Stimulated activated CD4-positive, alpha-beta T cell treated with anti-CD3 and anti-CD28 coated beads, Interleukin-1b, Interleukin-23, amount 100 ng/mL, for 4 hours (primary cell): ENCODE results near the gene ZNF695.
A peak's percentile ranks its signal among the peaks of the same experiment; 100 is the strongest.
"Not testable (repeated sequence)": the region's sequence is repeated elsewhere in the genome, so short reads cannot be mapped to it uniquely, and the experiment has no call there.

ENCODE experiments used
- DNase-seq, 2 donors: peaks; one replicate each; pipeline ENCODE4 v3.0.0-alpha.2; 2020; ENCODE audit warnings: low read depth in 2 of 2

Gene ZNF695

DNA sequence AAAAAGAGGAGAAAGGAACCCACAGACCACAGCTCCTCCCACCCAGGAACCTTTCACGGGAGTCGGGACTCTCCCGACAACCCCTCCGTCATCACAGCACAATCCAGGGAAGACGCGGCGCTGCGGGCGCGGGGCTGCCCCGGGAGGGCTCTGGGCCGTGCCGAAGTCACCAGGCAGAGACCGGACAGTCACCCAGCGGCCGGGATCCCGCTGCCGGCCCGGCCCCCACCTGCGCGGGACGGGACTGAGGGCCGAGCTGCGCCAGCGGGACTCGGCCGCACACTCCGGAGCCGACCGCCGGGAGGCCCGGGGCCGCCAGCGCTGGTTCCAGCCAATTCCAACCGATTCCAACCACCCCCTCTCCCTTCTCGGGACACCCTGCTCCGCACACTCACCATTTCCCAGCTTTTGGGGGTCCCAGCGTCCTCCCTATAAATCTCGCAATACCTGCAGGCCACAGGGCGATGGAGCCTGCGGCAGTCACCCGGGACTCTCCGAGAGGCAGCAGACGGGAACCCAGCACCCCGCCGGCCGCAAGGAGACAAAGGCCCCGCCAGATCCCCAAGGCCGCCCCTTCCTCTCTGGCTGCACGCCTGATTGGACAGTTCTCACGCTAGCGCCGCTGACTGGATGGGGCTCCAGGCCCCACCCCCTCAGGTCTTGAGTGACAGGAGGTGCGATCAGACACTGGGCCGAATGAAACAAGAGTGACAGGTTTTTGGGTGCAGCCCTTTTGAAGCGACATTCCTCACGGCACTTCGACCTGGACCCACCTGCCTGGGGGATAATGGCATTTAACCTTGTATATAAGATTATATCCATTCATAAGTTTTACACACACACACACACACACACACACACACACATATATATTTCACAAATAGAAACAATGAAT, at the start of gene ZNF695:
Gene ZNF695 (minus strand): TSS at position 547 of the 895 bp plus-strand sequence. CDS start 149 bp downstream, at position 398.
- DNase-seq = peak in 1 of 2 donors; percentile 22

DNA sequence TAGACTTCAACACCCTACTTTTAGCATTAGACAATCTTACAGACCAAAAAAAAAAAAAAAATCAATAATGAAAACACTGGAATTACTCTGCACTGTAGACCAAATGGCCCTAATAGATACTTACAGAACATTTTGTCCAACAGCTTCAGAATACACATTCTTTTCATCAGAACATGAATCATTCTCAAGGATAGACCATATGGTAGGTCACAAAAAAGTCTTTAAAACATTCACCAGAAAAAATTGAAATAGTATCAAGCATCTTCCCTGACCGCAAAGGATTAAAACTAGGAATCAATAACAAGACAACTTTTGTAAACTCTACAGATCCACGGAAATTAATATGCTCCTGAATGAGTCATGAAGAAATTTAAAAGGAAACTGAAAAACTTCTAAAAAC, 48.2 kb upstream of the ZNF695 start:
- DNase-seq = no peak

DNA sequence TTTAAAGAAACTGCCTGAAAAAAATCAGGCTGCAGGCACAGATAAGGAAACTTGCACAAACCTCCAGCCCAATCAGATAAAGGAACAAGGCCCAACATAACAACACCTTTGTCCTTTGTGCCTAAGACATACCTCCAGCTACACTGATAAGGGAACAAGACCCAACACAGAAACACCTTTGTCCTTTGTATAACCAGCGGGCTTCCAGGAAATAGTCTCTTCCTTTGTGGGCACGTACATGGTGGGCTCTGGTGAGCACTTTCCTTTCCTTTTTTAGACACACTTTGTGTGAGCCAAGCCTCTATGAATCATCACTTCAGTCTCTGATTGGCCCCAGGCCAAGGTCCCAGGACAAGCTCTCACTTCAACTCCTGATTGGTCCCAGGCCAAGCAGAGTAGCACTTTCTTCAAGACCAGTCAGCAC, 47.1 kb upstream of the ZNF695 start:
- no peak for DNase-seq

DNA sequence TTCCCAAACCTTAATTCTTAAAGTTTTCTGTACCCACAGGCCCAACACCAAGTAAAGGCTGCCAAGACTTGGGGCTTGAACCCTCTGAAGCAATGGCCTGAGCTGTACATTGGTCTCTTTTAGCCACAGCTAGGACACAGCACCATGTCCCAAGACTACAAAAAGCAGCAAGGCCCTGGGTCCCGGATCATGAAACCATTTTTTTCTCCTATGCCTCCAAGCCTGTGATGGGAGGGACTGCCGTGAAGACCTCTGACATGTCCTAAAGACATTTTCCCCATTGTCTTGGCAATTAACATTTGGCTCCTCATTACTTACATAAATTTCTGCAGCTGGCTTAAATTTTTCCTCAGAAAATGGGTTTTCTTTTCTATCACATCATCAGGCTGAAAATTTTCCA, 39.8 kb upstream of the ZNF695 start:
- DNase-seq = no peak

DNA sequence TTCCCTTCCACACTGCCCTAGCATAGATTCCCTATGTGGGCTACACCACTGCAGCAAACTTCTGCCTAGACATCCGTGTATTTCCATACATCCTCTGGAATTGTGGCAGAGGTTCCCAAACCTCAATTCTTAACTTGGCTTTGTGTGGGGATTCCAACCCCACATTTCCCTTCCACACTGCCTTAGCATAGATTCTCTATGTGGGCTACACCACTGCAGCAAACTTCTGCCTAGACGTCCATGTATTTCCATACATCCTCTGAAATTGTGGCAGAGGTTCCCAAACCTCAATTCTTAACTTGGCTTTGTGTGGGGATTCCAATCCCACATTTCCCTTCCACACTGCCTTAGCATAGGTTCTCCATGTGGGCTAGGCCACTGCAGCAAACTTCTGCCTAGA, 39.4 kb upstream of the ZNF695 start:
- no peak for DNase-seq

DNA sequence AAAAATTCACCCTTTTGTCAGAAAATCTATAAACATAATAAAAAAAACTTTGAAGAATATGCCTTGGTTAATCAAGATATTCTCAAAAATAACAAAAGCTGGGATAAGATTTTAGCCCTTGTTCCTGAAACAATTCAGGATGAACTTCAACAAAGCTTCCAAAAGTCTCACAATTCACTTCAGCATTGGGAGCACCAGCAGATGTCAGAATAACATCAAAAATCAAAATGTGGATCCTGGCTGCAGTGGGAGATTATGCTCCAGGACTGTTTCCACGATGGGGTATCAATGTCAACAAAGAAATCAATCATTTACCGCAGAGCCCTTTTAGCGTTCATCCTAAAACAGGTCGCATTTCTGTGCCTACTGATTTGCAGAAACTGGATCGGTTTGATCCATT, 35.5 kb upstream of the ZNF695 start:
- no peak for DNase-seq

DNA sequence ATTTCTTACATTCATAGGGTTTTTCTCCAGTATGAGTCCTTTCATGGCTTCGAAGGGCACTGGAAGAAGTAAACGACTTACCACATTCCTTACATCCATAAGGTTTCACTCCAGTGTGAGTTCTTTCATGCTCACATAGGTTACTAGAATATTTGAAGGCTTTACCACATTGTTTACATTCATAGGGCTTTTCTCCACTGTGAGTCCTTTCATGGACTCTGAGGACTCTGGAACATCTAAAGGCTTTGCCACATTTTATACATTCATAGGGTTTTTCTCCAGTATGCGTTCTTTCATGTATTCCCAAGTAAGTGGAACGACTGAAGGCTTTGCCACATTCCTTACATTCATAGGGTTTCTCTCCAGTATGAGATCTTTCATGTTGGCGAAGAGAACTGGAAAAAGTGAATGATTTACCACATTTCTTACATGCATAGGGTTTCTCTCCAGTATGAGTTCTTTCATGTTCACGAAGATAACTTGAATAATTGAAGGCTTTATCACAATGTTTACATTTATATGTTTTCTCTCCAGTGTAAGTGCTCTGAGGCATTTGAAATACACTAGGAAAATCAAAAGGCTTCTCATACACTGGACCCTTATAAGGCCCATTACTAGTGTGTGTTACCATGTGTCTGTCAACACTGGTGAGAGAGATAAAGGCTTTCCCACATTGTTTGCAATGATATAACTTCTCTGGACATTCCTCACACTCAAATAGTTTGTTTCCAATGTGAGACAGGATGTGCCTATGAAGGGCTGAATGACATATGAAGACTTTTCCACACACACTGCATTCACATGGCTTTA, 29.9 kb upstream of the ZNF695 start:
- no peak for DNase-seq

DNA sequence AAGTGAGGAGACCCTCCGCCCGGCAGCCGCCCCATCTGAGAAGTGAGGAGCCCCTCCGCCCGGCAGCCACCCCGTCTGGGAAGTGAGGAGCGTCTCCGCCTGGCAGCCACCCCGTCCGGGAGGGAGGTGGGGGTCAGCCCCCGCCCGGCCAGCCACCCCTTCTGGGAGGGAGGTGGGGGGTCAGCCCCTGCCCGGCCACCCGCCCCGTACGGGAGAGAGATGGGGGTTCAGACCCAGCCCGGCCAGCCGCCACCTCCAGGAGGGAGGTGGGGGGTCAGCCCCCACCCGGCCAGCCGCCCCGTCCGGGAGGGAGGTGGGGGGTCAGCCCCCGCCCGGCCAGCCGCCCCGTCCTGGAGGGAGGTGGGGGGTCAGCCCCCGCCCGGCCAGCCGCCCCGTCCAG, 24.4 kb upstream of the ZNF695 start:
- DNase-seq = not testable (repeated sequence)

DNA sequence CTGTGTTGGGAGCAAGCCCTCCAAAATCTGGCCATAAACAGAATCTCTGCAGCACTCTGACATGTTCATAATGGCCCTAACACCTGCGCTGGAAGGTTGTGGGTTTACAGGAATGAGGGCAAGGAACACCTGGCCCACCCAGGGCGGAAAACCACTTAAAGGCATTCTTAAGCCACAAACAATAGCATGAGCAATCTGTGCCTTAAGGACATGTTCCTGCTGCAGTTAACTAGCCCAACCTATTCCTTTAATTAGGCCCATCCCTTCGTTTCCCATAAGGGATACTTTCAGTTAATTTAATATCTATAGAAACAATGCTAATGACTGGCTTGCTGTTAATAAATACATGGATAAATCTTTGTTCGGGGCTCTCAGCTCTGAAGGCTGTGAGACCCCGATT, 16.8 kb upstream of the ZNF695 start:
- DNase-seq = not testable (repeated sequence)

DNA sequence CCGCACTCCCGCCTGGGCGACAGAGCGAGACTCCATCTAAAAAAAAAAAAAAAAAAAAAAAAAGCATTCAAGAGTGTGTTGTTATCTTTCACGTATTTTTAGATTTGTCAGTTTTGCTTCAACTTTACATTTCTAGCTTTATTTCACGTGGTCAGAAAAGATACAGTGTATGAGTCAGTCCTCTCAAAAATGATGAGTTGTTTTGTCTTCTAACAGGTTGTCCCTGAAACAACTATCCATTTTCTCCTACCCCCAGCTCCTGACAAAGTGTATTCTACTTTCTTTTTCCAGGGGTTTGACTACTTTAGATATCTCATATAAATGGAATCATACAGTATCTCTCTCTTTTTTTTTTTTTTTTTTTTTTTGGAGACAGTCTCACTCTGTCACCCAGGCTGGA, 5.5 kb upstream of the ZNF695 start:
- DNase-seq = no peak

DNA sequence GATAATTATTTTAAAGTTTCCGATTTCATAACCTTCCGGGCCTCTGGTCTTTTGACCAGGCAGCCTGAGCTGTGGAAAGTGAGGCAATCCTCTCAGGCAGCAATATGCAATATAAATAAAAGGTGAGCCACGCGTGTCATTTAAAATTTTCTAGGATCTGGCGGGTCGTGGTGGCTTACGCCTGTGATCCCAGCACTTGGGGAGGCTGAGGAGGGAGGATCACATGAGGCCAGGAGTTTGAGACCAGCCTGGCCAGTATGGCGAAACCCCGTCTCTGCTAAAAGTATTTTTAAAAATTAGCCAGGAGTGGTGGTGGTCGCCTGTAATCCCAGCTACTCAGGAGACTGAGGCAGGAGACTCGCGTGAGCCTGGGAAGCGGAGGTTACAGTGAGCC, 546 bp upstream of the ZNF695 start:
- no peak for DNase-seq

DNA sequence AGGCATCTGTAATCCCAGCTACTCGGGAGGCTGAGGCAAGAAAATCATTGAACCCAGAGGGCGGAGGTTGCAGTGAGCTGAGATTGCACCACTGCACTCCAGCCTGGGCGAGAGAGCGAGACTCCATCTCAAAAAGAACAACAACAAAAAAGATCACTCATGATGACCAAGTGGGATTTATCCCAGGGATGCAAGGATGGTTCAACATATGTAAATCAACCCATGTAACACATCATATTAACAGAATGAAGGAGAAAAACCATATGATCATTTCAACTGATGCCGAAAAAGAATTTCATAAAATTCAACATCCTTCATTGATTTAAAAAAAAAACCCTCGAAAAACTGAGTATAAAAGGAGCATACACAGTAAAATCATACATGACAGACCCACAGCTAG, 3.8 kb downstream of the ZNF695 start:
- not testable (repeated sequence) for DNase-seq

DNA sequence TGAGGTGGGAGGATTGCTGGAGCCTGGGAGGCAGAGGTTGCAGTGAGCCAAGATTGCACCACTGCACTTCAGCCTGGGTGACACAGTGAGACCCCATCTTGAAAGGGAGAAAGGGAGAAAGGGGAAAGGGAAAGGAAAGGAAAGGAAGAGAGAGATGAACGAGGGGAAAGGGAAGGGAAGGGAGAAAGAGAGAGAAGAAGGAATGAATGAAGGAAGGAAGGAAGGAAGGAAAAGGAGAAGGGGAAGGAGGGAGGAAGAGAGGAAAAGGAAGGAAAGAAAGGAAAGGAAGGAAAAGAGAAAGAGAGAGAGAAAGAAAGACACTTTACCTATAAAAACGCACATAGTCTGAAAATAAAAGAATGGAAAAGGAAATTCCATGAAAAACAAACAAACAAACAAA, 18.0 kb downstream of the ZNF695 start:
- DNase-seq = no peak

DNA sequence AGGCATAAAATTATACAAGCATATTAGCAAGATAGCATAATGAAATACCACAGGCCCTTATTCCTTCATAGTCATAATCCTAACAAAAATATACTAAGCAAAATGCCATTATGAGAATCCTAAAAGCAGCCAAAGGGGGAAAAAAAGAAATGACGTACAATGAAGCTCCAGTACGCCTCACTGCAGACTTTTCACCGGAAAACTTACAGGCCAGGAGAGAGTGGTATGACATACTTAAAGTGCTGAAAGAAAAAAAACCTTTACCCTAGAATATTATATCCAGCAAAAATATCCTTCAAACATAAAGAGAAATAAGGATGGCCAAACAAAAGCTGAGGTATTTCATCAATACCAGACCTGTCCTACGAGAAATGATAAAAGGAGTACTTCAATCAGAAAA, 19.5 kb downstream of the ZNF695 start:
- no peak for DNase-seq

DNA sequence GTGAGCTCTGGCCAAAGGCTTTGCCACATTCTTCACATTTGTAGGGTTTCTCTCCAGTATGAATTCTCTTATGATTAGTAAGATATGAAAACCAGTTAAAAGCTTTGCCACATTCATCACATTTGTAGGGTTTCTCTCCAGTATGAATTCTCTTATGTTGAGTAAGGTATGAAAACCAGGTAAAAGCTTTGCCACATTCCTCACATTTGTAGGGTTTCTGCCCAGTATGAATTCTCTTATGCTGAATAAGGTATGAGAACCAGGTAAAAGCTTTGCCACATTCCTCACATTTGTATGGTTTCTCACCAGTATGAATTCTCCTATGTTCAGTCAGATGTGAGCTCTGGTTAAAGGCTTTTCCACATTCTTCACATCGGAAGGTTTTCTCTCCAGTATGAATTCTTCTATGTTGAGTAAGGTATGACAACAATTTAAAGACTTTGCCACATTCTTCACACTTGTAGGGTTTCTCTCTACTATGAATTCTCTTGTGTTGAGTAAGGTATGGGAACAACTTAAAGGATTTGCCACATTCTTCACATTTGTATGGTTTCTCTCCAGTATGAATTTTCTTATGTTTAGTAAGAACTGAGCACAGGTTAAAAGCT, 20.7 kb downstream of the ZNF695 start:
- no peak for DNase-seq

DNA sequence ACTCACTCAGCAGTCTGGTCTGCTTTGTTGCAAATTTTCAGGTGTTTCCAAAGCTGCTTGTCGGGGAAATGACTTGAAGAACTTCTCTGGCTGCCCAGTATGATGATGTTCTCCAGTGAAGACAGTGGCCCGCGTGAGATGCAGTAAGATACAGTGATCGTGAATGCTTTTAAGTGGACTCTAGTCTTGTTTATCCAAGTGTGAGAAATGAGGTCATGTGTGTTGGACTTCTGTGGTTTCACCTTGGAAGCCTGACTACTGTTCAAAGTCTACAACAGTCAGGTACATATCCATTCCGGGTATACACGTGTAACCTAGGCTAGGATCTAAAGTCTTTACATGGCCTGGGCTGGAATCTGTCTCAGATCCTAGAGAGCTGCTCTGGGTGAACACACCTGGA, 29.1 kb downstream of the ZNF695 start:
- DNase-seq = no peak

DNA sequence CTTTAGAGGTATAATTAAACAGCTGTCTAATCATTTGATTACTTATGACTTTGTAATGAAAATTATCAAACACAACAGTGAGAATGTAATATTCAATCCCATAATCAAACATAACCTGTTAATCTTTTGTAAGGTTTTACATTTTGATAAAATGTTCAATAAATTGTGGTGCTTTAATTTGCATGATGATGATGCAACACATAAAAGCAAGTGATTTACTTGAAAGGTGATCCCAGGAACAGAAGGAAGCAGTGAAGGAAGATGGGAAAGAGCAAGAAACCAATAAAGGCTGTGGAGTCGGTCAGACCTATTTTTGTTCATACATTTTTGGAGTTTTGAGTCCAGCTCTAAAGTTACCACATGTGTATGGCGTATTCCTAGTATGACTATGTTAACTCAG, 29.6 kb downstream of the ZNF695 start:
- DNase-seq = no peak

DNA sequence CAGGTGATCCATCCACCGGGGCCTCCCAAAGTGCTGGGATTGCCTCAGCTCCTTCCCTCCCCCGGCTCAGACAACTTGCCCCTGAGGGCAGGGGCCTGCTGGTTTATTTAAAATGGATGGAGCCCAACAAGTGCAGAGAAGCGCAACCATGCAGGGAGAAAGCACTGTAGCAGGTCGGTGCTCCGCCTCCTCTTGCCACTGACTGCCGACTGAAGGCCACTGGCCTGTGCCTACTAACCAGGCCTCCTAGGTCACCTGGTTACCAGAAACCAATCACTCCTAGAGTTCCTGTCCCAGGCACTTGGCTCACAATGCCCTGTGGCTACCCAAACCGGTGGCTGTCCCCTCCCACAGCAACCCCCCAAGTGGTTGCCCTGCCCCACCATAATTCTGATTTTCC, 35.9 kb downstream of the ZNF695 start:
- DNase-seq = no peak

DNA sequence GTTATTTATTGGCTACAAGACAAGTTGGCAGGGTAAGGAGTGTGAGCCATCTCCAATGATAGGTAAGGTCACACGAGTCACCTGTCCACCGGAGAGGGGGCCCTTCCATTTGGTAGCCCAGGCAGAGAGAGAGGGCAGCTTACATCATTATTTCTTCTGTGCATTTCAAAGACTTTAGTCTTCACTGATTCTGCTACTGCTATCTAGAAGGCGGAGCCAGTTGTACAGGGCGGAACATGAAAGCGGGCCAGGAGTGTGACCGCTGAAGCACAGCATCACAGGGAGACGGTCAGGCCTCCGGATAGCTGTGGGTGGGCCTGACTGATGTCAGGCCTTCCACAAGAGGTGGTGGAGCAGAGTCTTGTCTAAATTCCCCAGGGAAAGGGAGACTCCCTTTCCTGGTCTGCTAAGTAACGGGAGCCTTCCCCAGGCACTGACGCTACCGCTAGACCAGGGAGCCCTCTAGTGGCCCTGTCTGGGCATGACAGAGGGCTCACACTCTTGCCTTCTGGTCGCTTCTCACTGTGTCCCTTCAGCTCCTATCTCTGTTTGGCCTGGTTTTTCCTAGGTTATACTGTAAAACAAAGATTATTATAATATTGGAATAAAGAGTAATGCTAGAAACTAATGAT, 36.7 kb downstream of the ZNF695 start:
- DNase-seq = peak; percentile 17 to 42

DNA sequence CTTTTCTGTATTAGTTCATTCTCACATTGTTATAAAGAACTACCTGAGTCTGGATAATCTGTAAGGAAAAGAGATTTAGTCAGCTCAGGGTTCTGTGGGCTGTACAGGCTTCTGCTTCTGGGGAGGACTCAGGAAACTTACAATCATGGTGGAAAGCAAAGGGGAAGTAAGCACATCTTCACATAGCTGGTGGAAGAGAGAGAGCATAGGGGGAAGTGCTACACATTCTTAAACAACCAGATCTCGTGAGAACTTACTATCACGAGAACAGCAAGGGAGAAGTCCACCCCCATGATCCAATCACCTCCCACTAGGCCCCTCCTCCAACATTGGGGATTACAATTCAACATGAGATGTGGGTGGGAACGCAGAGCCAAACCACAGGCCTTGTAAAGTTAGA, 38.2 kb downstream of the ZNF695 start:
- DNase-seq = no peak

DNA sequence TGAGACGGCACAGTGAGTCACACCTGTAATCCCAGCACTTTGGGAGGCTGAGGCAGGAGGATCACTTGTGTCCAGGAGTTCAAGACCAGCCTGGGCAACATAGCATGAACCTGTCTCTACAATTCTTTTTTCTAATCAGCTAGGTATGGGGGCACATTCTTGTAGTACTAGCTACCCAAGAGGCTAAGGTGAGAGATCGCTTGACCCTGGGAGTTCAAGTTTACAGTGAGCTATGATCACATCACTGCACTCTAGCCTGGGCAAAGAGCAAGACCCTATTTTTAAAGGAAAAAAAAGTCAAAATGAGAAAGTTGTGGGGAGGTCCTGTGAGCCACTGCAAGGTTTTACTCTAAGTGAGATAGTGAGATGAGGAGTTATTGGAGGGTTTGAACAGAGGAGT, 41.4 kb downstream of the ZNF695 start:
- DNase-seq = no peak
